Globus pallidus (tissue), 1 donor: ENCODE results near the gene ASB1.

ENCODE experiments used
- DNase-seq: peaks from one replicate; pipeline ENCODE4 v3.0.0-alpha.2; 2015; ENCODE audit warnings: low spot score

The ASB1 gene, protein sequence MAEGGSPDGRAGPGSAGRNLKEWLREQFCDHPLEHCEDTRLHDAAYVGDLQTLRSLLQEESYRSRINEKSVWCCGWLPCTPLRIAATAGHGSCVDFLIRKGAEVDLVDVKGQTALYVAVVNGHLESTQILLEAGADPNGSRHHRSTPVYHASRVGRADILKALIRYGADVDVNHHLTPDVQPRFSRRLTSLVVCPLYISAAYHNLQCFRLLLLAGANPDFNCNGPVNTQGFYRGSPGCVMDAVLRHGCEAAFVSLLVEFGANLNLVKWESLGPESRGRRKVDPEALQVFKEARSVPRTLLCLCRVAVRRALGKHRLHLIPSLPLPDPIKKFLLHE

DNA sequence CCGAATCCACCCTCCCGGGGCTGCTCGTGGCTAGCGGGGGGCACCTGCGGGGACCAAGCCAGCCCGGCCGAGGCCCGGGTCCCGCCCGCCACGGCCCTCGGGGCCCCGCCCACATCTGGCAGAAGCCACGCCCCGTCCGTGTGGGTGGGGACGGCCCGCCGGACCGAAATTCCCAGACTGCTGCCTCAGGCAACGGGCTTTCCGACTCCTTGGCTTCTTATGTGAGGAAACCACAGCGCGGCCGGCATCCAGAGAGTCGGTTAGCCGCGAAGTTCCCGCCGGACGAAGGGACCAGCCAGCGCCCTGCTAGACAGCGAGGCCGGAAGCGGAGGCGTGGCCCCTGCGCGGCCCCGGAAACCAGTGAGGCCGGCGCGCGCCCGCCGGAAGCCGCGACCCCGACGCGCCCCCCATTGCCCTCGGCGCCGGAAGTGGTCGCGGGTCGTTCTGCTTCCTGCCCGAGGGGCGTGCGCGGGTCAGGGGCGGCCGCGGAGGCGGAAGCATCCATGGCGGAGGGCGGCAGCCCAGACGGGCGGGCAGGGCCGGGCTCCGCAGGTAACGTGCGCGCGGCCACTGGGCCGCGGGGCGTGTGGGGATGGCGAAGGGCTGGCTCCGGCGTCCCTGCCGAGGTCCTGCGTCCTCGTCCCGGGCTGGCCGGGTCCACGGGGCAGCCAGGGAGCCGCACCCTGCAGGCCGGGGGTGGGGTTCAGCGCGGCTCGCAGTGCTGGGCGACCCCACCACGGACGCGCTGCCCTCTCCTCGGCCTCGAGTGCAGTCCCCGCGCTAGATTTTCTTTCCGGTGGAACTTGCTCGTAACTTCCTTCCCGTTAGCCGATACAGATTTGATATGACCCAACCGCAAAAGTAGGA is at the start of gene ASB1:
TSS of gene ASB1 (plus strand) at position 360 of the 867 bp plus-strand sequence. CDS start at position 504, 144 bp downstream.
- DNase-seq: peak; percentile 57

DNA sequence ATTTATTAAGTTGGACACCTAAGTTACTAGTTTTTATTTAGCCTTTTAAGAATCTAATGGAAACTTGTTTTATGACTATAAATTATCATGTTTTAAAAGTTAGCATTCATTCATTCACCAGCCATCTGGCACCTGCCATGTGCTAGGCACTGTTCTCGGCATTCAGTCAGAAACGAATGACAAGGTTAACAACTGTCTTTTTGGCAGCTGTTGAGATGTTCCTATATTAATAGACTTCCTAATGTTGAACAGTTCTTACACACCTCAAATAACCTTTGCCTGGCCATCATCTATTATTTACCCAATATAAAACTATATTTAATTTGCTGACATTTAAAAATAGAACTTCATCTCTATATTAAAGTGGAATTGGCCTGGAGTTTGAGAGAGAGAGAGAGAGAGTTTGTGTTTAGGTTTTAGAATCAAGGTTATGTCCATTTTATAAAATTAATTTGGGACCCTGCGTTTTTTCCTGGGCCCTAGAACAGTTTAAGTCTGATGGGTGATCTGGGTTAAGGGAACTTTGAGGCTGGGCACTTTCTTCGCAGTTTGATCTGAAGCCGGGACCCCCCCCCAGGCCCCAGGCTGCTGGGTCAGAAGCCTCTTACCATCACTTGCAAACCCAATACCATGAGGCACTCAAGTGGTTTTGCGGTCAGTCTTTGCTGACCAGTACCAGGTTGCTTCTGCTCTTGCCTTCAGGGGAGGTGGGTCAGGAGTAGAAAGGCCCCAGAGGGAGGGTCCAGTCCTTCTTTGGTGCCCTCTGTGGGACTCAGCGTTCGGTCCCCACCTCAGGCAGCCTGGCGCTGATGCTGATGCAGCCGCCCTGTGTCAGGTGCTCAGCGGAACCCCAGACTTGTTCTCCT is 48.3 kb upstream of the ASB1 start:
- no peak for DNase-seq

DNA sequence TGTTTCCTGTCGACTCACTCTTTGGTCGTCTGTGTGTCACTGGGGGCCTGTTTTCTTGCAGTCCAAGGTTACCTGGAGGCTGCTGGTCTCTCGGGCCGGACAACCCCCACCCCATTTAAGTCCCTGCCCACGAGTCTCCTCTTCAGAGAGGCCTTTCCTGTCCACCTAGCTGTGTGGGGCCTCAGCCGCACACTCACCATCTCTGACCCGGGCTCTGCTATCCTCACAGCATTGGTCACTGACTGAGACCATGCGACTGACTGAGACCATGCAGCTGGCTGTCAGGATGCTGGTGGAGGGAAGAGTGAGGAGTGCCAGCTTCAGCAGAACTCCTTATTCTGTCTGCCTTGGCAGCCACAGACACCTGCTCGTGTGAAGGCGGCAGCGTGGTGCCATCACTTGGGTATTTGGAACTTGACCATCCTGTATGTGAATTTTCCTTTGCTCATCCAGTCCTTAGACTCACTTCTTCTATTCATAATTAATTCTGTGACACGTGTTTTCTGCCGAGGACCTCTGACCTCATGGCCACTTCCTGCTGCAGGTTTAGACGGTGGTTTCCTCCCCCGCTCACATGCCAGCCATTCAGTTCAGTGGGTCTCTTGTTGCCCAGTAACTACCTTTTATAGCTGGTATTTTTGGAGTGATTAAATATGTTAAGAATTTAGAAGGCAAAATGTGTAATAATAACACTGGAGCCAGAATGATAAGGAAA is 47.5 kb upstream of the ASB1 start:
- DNase-seq: no peak

DNA sequence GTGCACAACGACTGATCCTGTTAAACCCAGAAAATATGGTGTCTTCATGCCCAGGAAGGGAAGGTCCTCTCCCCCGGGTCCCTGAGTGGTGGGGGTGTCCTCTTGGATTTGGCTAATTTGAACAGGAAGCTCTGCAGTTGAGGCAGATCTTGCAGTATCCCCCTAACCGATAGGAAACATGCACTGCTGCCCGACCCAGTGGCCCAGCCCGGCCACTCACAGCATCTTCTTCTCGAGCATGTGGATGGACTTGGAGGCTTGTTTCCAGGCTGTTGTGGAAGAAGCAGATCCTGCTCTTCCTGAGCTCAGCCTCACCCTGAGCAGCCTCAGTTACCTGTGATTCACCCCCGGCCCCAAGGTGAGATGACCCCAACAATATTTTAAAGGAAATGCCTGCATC is 46.4 kb upstream of the ASB1 start:
- DNase-seq: no peak

DNA sequence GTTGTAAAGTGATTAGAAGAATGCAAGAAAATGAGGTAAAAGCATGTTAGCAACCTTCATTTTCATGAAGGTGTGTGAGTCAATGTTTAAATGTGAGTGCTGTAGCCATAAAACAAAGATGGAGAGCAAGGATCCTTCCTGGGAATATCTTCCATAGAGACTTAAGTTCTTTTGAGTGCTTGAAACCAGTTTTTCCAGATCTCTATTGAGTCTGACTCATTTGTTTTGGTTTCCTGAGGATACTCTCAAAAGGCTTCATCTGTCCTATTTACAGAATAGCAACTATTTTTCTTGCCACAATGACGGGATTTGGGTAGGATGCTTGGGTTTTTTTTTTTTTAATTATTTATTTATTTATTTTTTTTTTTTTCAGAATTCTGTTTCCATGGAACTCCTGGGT is 45.9 kb upstream of the ASB1 start:
- no peak for DNase-seq

DNA sequence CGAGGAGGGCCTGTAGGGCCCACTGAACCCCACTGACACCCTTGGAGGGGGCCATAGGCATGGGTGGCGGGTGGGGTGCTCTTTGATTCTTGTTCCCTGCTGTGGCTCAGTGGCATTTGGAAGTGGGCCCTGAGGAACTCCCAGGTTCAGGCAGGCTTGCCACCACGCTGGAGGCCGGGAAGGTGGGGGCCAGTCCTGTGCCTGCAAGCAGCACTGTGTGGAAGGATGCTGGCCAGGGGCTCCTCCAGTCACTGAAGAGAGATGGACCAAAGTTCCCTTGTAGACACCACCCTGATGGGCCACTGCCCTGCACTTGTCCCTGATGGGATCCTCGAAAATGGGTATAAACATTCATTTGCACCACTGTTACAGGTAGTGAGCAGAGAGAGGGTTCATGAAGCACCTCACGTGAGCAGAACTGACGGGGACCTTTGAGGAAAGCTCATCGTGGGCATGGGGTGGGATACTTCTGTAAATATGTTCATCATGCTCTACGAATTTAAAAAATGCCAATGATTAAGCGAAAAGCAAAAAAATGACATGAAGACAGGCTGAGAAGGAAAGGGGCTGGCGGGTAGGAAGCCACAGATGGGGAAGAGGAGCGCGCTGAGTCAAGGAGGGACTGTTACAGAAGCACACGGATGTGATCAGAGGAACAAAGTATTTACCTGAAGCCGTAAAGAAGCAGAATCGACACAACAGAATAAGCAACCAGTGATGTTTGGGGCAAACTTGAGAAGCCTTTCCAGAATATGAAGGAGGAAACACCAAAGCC is 45.2 kb upstream of the ASB1 start:
- no peak for DNase-seq

DNA sequence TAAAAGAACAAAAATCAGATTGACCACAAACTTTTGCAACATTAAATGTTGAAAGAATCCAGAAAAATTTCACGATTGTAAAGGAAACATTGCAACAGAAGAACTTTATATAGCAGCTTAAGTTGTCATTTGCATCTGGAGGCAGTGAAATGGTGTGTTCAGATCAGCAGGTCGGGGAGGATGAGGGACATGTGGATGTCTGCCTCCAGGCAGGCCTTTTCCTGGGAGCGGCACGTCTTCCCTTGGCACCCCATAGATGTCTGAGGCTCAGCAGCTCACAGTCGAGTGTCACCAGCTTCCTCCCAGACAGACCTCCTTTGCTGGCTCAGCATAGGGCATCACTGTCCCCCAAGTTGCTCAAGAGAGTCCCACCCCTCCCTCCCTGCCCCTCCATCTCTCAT is 44.3 kb upstream of the ASB1 start:
- DNase-seq: no peak

DNA sequence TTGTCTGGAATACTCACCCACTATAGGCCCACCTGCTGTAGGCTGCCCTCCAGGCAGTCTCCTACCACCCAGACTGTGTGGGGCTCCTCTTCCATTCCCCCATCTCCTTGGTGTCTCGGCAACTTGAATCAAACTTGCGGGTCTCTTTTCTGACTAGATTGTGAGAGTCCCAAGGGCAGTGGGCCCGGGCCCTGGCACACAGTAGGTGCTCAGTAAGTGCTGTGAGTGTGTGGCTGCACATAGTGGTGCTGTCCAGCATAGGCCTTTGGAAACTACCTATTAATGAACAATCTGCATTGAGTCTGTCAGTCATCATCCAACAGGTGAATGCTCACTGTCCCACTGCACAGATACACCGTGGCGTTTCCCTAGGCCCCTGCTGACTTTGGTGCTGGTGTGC is 43.6 kb upstream of the ASB1 start:
- DNase-seq: no peak

DNA sequence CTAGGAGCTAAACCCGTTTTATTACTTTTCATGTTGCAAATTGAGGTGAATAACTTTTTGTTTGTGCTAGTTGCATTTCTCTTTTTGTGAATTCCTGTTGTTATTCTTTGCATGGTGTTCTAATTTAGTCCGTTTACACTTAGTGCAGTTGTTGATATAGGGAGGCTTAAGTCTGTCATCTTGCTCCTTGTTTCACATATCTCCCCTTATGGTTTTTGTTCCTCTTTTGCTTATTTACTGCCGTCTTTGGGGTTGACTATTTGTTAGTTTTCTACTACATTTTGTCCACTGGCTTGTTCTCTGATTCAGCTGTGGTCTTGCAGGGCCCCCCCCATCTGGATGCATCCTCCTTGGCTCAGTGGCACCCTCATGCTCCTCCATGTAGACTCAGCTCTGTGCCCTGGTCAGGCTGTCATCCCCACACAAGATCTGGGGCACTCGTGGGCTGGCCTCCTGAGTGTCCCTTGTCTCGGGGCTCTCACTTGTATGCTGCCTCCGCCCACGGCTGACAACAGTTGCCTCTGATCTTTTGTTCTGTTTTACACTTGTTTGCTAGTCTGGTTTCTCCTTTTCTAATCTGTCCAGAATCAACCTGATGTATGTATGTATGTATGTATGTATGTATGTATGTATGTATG is 42.9 kb upstream of the ASB1 start:
- no peak for DNase-seq

DNA sequence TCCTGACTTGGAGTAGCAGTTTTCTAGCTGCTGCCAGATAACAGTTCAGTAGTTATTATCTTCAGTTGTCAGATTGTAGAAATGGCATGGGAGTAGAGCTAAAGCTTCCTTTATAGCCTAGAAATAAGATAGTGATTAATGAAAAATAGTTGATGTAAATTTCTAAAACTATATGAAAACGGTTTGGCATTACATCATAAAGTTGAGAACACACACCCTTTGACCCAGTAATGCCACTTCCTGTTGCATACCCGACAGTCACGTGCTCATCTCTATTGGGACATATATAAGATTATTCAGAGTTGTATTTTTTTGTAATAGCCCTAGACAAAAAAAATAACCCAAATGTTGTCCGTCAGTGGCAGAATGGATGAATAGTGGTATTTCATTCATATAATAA is 39.4 kb upstream of the ASB1 start:
- DNase-seq: no peak

DNA sequence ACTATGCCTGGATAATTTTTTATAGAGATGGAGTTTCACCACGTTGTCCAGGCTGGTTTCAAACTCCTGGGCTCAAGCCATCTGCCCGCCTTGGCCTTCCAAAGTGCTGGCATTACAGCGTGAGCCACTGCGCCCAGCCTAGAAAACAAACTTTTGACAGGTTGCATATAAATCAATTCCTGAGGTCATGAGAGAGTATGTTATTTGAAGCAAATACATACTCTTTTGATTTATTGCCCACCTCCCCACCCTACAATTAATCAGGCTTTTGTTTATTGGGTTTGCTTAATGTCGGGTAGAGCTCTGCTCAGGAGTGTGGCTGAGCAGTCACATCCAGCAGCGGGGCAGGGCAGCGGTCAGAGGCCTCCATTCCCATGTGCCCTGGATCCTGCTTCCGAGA is 37.9 kb upstream of the ASB1 start:
- no peak for DNase-seq

DNA sequence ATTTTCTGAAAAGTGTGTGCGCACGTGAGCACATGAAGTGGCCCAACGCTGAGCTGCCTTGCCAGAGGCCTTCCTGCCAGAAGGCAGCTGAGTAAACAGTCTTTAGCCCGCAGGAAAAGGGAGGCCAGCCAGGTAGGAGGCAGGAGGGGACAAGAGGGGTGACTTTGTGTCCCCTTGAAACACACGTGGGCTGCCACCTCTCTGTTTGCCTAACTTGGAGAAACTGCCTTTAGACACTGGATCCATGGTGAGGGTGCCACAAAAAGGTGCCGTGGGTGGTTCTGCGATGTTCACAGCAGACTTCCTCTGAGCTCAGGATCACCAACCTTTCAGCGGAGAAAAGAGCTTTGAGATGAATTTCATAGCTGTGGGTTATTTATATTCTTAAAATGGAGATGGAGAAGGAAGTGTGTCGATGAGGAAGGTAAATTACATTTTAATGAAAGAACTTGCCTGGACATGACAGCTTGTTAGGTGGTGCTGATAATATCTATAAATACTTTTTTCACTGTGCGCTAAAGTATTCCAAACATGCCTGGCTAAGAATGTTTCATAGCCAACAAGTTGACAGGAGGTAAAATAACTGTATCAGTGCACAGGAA is 36.6 kb upstream of the ASB1 start:
- no peak for DNase-seq

DNA sequence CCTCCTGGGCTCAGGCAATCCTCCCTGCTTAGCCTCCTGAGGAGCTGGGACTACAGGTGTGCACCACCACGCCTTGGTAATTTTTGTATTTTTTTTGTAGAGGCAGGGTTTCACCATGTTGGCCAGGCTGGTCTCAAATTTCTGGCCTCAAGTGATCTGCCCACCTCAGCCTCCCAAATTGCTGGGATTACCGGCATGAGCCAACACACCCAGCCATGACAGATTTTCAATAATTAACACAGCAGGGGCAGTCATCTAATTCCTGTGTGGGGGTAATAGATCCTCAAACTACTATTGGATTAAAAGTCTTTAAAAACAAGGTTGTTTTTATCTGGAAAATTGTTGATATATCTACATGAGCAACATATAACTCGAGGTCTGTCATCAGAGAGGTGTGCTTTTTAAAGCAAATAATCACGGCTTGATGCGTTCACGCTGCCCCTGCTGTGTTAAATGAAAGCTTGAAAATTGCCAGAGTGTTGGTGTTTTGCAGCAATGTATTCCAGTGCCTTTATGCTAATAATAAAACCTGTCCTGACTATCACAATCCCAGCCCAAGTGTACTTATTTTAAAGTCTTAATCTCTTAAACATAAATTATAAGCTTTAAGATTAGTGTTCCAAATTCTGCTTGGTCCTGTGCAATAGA is 35.6 kb upstream of the ASB1 start:
- DNase-seq: no peak

DNA sequence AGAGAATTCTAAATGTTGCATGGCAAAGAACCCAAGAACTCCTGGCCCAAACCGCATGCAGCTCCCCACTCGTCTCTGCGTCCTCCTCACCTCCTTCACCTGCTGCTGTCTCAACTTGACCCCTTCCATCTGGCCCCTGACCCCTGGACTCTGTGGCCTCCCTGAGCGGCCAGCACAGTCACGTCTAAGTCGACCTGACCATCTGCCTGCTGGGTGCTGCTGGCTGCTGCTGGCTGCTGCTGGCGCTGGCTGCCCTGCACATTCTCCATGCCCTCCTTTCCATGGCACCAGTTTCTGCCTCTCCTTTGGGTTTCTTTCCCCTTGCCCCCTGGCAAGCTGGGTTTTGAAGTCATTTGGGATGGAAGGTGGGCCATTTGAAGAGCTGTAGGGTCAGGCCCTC is 30.1 kb upstream of the ASB1 start:
- DNase-seq: no peak

DNA sequence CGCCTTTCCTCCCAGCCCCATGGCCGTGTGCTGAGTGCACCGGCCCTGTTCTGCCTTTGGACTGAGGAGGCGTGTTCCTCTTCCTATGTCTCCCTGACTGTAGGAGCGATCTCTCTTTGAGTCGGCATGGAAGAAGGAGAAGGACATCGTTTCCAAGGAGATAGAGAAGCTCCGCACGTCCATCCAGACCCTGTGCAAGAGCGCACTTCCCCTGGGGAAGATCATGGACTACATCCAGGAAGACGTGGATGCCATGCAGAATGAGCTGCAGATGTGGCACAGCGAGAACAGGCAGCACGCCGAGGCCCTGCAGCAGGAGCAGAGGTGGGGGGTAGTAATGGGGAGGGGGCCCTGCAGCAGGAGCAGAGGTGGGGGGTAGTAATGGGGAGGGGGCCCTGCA is 29.4 kb upstream of the ASB1 start:
- no peak for DNase-seq

DNA sequence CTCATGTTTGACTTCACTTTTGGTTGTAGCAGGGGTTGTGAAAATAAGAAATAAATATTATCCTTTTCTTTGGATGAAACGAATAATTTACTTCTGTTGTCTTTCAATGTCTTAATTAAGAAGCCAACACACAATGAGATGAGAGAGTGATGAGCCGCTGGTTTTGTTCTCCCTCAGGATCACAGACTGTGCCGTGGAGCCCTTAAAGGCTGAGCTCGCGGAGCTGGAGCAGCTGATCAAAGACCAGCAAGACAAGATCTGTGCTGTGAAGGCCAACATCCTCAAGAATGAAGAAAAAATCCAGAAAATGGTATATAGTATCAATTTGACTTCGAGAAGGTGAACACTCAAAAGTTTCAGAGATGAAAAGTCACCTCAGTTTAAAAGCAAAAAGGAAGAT is 28.1 kb upstream of the ASB1 start:
- DNase-seq: no peak

DNA sequence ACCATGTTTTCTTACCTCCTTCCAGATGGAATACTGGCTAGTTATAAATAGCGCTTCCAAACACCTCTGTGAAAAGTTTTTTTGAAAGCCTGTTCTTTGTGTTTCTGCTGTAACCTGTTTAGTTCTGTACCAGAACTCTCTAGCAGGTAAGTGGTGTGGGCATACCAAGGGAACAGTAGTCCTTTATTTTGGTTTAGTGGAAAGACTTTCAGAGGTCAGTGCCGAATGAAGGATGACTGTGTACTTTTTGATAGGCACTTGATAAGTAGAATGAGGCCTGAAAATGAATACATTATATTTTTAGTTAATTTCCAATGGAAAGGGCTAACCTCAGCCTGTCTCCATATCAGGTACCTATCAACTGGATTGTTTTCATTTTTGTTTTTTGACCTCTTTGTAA is 27.6 kb upstream of the ASB1 start:
- DNase-seq: no peak

DNA sequence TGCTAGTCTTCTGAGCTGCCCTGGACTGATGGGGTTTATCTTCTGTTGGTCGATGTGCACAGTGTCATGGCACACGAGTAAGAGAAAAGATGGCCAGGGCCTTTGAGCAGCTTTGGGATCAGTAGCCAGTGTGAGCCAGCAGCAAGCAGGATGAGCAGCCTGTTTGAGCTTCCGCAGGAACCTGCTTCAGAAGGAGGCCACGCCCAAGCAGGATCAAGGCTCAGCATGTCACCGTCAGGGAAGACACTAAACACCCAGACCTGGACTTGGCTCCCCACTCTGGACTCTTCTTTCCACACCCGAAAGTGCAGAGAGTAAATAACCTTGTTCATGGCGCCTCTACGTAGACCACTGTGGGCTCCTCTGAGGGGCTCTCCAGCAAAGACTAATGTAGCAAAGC is 25.2 kb upstream of the ASB1 start:
- no peak for DNase-seq

DNA sequence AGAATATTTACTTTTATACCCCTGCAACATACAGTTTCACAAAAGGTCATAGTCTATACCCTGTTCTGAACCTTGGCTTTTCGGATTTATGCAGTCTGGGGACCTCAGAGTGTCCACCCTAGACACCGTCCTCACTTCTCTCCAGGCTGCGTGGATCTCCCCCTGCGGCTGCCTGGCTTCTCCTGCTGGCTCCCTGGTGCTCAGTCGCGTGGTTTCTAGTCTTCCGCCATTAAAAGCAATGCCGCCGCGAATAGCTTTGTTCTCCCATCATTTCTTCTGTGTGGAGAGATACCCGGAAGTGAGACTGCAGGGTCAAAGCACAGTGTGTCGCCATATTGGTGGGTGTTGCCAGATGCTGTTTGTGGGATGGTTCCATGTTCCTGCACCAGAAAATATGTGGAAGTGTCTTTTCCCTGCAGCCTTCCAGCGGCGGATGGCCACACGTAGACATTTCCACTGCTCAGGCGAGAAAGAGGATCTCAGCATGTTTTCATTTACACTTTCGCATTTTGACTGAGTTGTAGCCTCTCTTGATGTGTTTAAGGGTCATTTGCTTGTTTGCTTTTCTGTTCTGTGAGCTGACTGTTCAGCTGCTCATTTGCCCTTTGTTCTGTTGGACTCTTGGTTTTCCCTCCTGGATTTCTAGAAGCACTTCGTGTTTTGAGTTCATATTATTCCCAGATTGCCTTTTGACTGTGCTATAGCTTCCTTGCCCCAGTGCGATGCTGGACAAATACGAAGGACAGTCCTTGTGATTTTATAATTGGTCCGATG is 22.9 kb upstream of the ASB1 start:
- DNase-seq: no peak
